ENCODE results near the gene FPR1. TPM values are rescaled to one million over a fixed set of nuclear protein-coding genes. Genes with fewer than 3 reads are reported as not detected.

The FPR1 gene
- total and polyA plus RNA-seq, 2 of the 13 experiments (the other 11 are each of a cell fraction or from before 2014, with no cell fraction given) = not detected

- no peak for TF ChIP-seq HOXA3 (CRISPR knock-in tag; IDR thresholded peaks at IDR 0.05)
Observed at GRCh38 chr19:51737389-51737788, 14.3 kb downstream of the FPR1 start (continued).

- peaks cover 0 to 4% of the 10 kb centered on the region in 2 experiments; a peak in 3 of 5 replicates for H3K27me3 ChIP-seq (ENCODE audit: control insufficient read depth in 1 of 2, insufficient read depth in 2 of 2, low read length in 2 of 2)
- intact Hi-C loops (cut with micrococcal nuclease; ENCODE audit: unreplicated experiment) (no loop called here), in situ Hi-C loops (cut with HindIII; ENCODE audit: extremely low pct_ligation_motif_present, low pct_unique_long_range_greater_than_20kb) (no loop called here)
- DNase-seq (ENCODE audit: low spot score) (no peak), FAIRE-seq (no peak), ATAC-seq (no peak)
- TF ChIP-seq ZNF562 (CRISPR knock-in tag; IDR thresholded peaks at IDR 0.05; ENCODE audit: borderline replicate concordance) = no peak
- H3K9ac ChIP-seq (ENCODE audit: insufficient read depth, low read depth, low read length) = no peak overlapping the region
- no peak overlapping the region for H3K27ac ChIP-seq (ENCODE audit: extremely low read length, insufficient read depth, low read length)
- H3K36me3 ChIP-seq (replicated peaks in 1 of 2; ENCODE audit: control insufficient read depth in 1 of 2, insufficient read depth in 2 of 2, low read length in 2 of 2) = no peaks in the 10 kb centered on the region
- 2% methylated on average over 8 of the region's 10 CpGs for WGBS (ENCODE audit: low lambda C conversion rate)
- ChIA-PET POLR2A (no interaction called here), CTCF (ENCODE audit: low intra/inter-chr PET ratio, low total read pairs) (no interaction called here)
- BruUV-seq (replicated peaks) = no TSS peak
- H3K4me3 ChIP-seq (replicated peaks in 1 of 3; ENCODE audit: insufficient read depth in 1 of 3, low read depth in 2 of 3, low read length in 3 of 3) = no peak overlapping the region
- no peaks in the 10 kb centered on the region for H3K9me3 ChIP-seq (ENCODE audit: low read length)
- no peak overlapping the region for H2AFZ ChIP-seq (ENCODE audit: low read length)
- no peaks in the 10 kb centered on the region for H4K20me1 ChIP-seq (ENCODE audit: insufficient read depth, low read length)
- no peaks in the 10 kb centered on the region for H3K79me2 ChIP-seq (ENCODE audit: insufficient read depth, low read length)
- H3K4me1 ChIP-seq (ENCODE audit: insufficient read depth, low read length) = no peaks in the 10 kb centered on the region
- no peak overlapping the region for H3K4me2 ChIP-seq (ENCODE audit: low read depth, low read length)
Observed at GRCh38 chr19:51735759-51736449, 15.8 kb downstream of the FPR1 start.

- CTCF ChIA-PET (ENCODE audit: low intra/inter-chr PET ratio, low total read pairs) = no interaction called here
- Histone ChIP-seq H3K9ac (ENCODE audit: insufficient read depth, low read depth, low read length) (no peak overlapping the region), H3K4me1 (ENCODE audit: insufficient read depth, low read length) (no peaks in the 10 kb centered on the region), H3K27me3 (ENCODE audit: control insufficient read depth in 1 of 2, insufficient read depth in 2 of 2, low read length in 2 of 2) (no peaks in the 10 kb centered on the region; a peak in 3 of 5 replicates), H3K79me2 (ENCODE audit: insufficient read depth, low read length) (no peaks in the 10 kb centered on the region), H3K9me3 (ENCODE audit: low read length) (no peaks in the 10 kb centered on the region), H4K20me1 (ENCODE audit: insufficient read depth, low read length) (no peaks in the 10 kb centered on the region), H3K36me3 (replicated peaks in 1 of 2; ENCODE audit: control insufficient read depth in 1 of 2, insufficient read depth in 2 of 2, low read length in 2 of 2) (no peaks in the 10 kb centered on the region), H3K4me3 (replicated peaks in 1 of 3; ENCODE audit: insufficient read depth in 1 of 3, low read depth in 2 of 3, low read length in 3 of 3) (no peak overlapping the region), H2AFZ (ENCODE audit: low read length) (no peak overlapping the region), H3K4me2 (ENCODE audit: low read depth, low read length) (no peak overlapping the region), H3K27ac (ENCODE audit: extremely low read length, insufficient read depth, low read length) (no peak overlapping the region)
- POLR2A ChIA-PET = no interaction called here
- no peak for DNase-seq (ENCODE audit: low spot score)
- FAIRE-seq = no peak
- in situ Hi-C loops (cut with HindIII; ENCODE audit: extremely low pct_ligation_motif_present, low pct_unique_long_range_greater_than_20kb) (no loop called here), intact Hi-C loops (cut with micrococcal nuclease; ENCODE audit: unreplicated experiment) (no loop called here)
- no peak for ATAC-seq
- no TSS peak for BruUV-seq (replicated peaks)
- TF ChIP-seq EZH2 (conservative IDR thresholded peaks at IDR 0.05; ENCODE audit: low read depth, low read length) = no peak
- no peak for TF ChIP-seq REXO4 (CRISPR knock-in tag; IDR thresholded peaks at IDR 0.05; ENCODE audit: borderline replicate concordance)
- no peak for TF ChIP-seq ZNF292 (CRISPR knock-in tag; IDR thresholded peaks at IDR 0.05; ENCODE audit: borderline replicate concordance, low read depth)
- WGBS (ENCODE audit: low lambda C conversion rate) = 31% methylated on average over 7 of the region's 7 CpGs
Observed at GRCh38 chr19:51733742-51734522, 17.7 kb downstream of the FPR1 start.
